ENCODE results near the gene SELENOI.

DNA sequence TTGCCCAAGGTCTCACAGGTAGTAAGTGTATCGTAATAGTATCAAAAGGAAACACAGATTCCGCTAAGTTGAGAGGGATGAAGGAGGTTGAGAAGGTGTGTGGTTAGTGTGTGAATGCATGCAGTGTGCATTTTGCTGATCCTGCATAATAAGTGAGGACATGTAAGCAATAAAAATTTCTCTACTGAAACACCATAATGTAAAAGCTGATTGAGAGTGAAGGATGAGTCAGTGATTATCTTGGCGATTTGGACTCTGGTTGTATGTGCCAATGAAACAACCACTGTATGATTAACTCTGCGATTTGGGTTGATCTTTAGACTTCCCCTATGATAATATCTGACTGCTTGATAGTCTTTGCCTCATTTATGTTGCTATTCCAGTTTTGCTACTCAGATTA is 17.4 kb downstream of the SELENOI start:
- TF ChIP-seq, protein P1, sequence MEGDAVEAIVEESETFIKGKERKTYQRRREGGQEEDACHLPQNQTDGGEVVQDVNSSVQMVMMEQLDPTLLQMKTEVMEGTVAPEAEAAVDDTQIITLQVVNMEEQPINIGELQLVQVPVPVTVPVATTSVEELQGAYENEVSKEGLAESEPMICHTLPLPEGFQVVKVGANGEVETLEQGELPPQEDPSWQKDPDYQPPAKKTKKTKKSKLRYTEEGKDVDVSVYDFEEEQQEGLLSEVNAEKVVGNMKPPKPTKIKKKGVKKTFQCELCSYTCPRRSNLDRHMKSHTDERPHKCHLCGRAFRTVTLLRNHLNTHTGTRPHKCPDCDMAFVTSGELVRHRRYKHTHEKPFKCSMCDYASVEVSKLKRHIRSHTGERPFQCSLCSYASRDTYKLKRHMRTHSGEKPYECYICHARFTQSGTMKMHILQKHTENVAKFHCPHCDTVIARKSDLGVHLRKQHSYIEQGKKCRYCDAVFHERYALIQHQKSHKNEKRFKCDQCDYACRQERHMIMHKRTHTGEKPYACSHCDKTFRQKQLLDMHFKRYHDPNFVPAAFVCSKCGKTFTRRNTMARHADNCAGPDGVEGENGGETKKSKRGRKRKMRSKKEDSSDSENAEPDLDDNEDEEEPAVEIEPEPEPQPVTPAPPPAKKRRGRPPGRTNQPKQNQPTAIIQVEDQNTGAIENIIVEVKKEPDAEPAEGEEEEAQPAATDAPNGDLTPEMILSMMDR (IDR thresholded peaks at IDR 0.05) = no peak
- no peak for TF ChIP-seq ZFX (IDR thresholded peaks at IDR 0.05; ENCODE audit: borderline replicate concordance)

All from 22Rv1 (cell line).